Measurements from ENCODE around the gene NSG1. TPM values are rescaled to one million over a fixed set of nuclear protein-coding genes. Genes with fewer than 3 reads are reported as not detected.
"Not testable (repeated sequence)": the region's sequence is repeated elsewhere in the genome, so short reads cannot be mapped to it uniquely, and the experiment has no call there.

NSG1 gene
- total and polyA plus RNA-seq, 9 of the 15 experiments (the other 6 are each of a cell fraction or from before 2014, with no cell fraction given): not detected

GRCh38 chr4:4421356-4421755, 34.5 kb downstream of the NSG1 start (continued):
- TF ChIP-seq PHTF2 (CRISPR knock-in tag; IDR thresholded peaks at IDR 0.05) (no peak), NR4A1 (CRISPR knock-in tag; IDR thresholded peaks at IDR 0.05) (no peak), NR4A1 (tag; IDR thresholded peaks at IDR 0.05) (no peak)

- intact Hi-C loops (cut with micrococcal nuclease); BruUV-seq (replicated peaks); H3K4me3 ChIP-seq; H3K27ac ChIP-seq (ENCODE audit: extremely low read depth, low read depth, low read length); H2AFZ ChIP-seq (ENCODE audit: low read depth, low read length); H4K20me1 ChIP-seq (replicated peaks; ENCODE audit: control insufficient read depth, insufficient read depth, low read length); H3K27me3 ChIP-seq (ENCODE audit: control insufficient read depth in 2 of 2, insufficient read depth in 2 of 2, low read length in 2 of 2); H3K4me2 ChIP-seq (ENCODE audit: insufficient read depth, low read length); H3K9ac ChIP-seq (ENCODE audit: insufficient read depth in 1 of 2, low read depth in 2 of 2, low read length in 2 of 2); DNase-seq (ENCODE audit: extremely low read depth in 1 of 4, low spot score in 3 of 4); POLR2A ChIA-PET; ATAC-seq; H3K9me1 ChIP-seq (ENCODE audit: control insufficient read depth, insufficient read depth, low read length); H3K4me1 ChIP-seq (replicated peaks in 1 of 2; ENCODE audit: control insufficient read depth in 2 of 2, insufficient read depth in 2 of 2, low read length in 2 of 2); CTCF ChIA-PET (ENCODE audit: low intra/inter-chr PET ratio); in situ Hi-C loops (cut with MboI); H3K9me3 ChIP-seq (replicated peaks; ENCODE audit: control insufficient read depth, insufficient read depth, low read depth, low read length); FAIRE-seq; H3K79me2 ChIP-seq (ENCODE audit: control insufficient read depth, insufficient read depth, low read length): not testable (repeated sequence)
- 88% methylated on average over 7 of the region's 7 CpGs for WGBS (ENCODE audit: insufficient coverage, low coverage, missing lambda C conversion rate)
- H3K36me3 ChIP-seq (ENCODE audit: control insufficient read depth, insufficient read depth, low read length): peaks cover 37% of the 10 kb centered on the region; the same call in 2 of the 3 replicates
Measured at GRCh38 chr4:4422117-4422516, 35.2 kb downstream of the NSG1 start.

- H3K79me2 ChIP-seq (ENCODE audit: control insufficient read depth, insufficient read depth, low read length): no peaks in the 10 kb centered on the region
- ChIA-PET POLR2A (interaction anchor here (0.6 kb wide), 2 partner anchors 19 to 498 kb away, joined by 3 read pairs; no protein-coding TSS in a partner anchor), CTCF (ENCODE audit: low intra/inter-chr PET ratio) (no interaction called here)
- in situ Hi-C loops (cut with MboI) (no loop called here), intact Hi-C loops (cut with micrococcal nuclease) (no loop called here)
- no peaks in the 10 kb centered on the region for H3K27me3 ChIP-seq (ENCODE audit: control insufficient read depth in 2 of 2, insufficient read depth in 2 of 2, low read length in 2 of 2)
- no peak overlapping the region for H3K4me2 ChIP-seq (ENCODE audit: insufficient read depth, low read length)
- no peak overlapping the region for H3K4me3 ChIP-seq
- no peak overlapping the region for H2AFZ ChIP-seq (ENCODE audit: low read depth, low read length)
- H3K27ac ChIP-seq (ENCODE audit: extremely low read depth, low read depth, low read length): no peak overlapping the region
- no peaks in the 10 kb centered on the region for H3K9me1 ChIP-seq (ENCODE audit: control insufficient read depth, insufficient read depth, low read length)
- no TSS peak for BruUV-seq (replicated peaks)
- peaks cover 37% of the 10 kb centered on the region; the same call in 2 of the 3 replicates for H3K36me3 ChIP-seq (ENCODE audit: control insufficient read depth, insufficient read depth, low read length)
- no peak for ATAC-seq
- 80% methylated on average over 12 of the region's 12 CpGs for whole genome bisulfite sequencing (ENCODE audit: insufficient coverage, low coverage, missing lambda C conversion rate)
- TF ChIP-seq IRF2 (CRISPR knock-in tag; IDR thresholded peaks at IDR 0.05): no peak
- TF ChIP-seq ZNF232 (CRISPR knock-in tag; IDR thresholded peaks at IDR 0.05): no peak
- TF ChIP-seq TARDBP (IDR thresholded peaks at IDR 0.05): no peak
- TF ChIP-seq DNMT1 (IDR thresholded peaks at IDR 0.05): no peak
- TF ChIP-seq SRF (CRISPR knock-in tag; IDR thresholded peaks at IDR 0.05): no peak
- TF ChIP-seq MYNN (IDR thresholded peaks at IDR 0.05): no peak
- TF ChIP-seq MYNN (CRISPR knock-in tag; IDR thresholded peaks at IDR 0.05): no peak
- no peaks in the 10 kb centered on the region for H3K4me1 ChIP-seq (replicated peaks in 1 of 2; ENCODE audit: control insufficient read depth in 2 of 2, insufficient read depth in 2 of 2, low read length in 2 of 2)
- H4K20me1 ChIP-seq (replicated peaks; ENCODE audit: control insufficient read depth, insufficient read depth, low read length): no peaks in the 10 kb centered on the region; the same call in 1 of the 2 replicates
- DNase-seq (ENCODE audit: extremely low read depth in 1 of 4, low spot score in 3 of 4): no peak
- no peaks in the 10 kb centered on the region for H3K9me3 ChIP-seq (replicated peaks; ENCODE audit: control insufficient read depth, insufficient read depth, low read depth, low read length)
- no peak overlapping the region for H3K9ac ChIP-seq (ENCODE audit: insufficient read depth in 1 of 2, low read depth in 2 of 2, low read length in 2 of 2)
- FAIRE-seq: no peak
Measured at GRCh38 chr4:4422856-4423499, 36.1 kb downstream of the NSG1 start.
